ENCODE data around the gene PABPN1. TPM values are rescaled to one million over a fixed set of nuclear protein-coding genes. Genes with fewer than 3 reads are reported as not detected.
A peak's percentile ranks its signal among the peaks of the same experiment; 100 is the strongest.

The PABPN1 gene
- total RNA-seq, 1 donor from 2014 or later = 70.7 TPM

DNA sequence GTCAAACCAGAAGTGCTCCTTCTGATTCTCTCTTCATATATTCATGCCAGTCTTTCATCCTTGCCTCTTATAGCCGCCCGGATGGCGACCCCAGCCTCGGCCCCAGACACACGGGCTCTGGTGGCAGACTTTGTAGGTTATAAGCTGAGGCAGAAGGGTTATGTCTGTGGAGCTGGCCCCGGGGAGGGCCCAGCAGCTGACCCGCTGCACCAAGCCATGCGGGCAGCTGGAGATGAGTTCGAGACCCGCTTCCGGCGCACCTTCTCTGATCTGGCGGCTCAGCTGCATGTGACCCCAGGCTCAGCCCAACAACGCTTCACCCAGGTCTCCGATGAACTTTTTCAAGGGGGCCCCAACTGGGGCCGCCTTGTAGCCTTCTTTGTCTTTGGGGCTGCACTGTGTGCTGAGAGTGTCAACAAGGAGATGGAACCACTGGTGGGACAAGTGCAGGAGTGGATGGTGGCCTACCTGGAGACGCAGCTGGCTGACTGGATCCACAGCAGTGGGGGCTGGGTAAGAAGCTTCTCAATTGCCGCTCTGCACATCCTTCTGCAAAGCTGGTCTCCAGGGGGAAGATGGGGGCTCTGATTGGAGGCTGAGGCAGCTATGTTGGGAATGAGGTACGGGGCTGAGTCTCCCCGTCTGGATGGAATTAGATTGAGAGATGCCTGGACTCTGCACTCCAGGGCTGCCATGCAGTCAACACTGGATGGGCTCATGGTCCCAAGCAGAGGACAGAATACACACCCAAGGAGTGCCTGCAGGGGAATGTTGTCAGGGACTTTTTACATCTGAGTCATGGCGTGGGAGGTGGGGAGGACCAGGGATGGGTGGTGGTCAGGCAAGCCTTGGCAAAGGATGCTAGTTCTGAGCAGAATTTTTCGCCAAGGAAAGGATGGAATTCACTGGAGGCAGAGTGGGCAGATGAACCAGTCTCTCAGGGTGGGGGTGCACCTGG lies 13.3 kb upstream of the PABPN1 start:
- TF ChIP-seq, protein P1, sequence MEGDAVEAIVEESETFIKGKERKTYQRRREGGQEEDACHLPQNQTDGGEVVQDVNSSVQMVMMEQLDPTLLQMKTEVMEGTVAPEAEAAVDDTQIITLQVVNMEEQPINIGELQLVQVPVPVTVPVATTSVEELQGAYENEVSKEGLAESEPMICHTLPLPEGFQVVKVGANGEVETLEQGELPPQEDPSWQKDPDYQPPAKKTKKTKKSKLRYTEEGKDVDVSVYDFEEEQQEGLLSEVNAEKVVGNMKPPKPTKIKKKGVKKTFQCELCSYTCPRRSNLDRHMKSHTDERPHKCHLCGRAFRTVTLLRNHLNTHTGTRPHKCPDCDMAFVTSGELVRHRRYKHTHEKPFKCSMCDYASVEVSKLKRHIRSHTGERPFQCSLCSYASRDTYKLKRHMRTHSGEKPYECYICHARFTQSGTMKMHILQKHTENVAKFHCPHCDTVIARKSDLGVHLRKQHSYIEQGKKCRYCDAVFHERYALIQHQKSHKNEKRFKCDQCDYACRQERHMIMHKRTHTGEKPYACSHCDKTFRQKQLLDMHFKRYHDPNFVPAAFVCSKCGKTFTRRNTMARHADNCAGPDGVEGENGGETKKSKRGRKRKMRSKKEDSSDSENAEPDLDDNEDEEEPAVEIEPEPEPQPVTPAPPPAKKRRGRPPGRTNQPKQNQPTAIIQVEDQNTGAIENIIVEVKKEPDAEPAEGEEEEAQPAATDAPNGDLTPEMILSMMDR (IDR thresholded peaks at IDR 0.05; ENCODE audit: insufficient read depth, low read length, poor library complexity, severe bottlenecking) = no peak
- DNase-seq (ENCODE audit: low read depth) = no peak

DNA sequence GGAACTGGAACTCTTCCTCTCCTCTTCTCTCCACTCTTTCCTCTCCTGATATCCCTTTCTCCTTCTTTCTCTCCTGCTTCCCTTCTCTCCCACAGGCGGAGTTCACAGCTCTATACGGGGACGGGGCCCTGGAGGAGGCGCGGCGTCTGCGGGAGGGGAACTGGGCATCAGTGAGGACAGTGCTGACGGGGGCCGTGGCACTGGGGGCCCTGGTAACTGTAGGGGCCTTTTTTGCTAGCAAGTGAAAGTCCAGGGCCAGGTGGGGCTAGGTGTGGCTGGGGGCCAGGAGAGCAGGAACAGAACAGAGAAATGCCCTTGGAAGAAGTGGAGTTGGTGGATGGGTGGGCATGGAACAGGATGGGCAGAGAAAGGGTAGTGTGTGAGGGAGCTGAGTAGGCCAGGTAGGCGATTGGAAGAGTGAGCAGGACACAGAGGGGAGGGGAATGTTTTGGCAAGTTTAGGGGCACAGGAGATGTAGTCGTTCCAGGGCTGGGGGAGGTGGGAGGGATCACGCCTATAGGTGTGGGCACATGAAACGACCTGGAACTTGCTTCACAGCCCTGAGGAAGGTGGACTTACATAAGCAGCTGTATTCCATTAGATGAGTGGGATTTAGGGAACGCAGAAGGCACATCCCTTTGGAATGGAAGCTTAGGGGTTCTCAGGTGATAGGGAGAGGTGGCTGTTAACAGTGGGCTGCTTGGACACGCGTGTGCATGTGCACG lies 12.4 kb upstream of the PABPN1 start:
- no peaks in the 10 kb centered on the region for H3K36me3 ChIP-seq (ENCODE audit: control insufficient read depth, insufficient read depth, low read length)
- TF ChIP-seq, protein P1 (IDR thresholded peaks at IDR 0.05; ENCODE audit: insufficient read depth, low read length, poor library complexity, severe bottlenecking) = no peak
- no peaks in the 10 kb centered on the region for H3K27me3 ChIP-seq (ENCODE audit: control insufficient read depth, insufficient read depth, low read length)
- H3K4me3 ChIP-seq (ENCODE audit: low read depth, low read length) = no peak overlapping the region
- no peak for DNase-seq (ENCODE audit: low read depth)

More for the DNA sequence above, 13.3 kb upstream of the PABPN1 start:
- Histone ChIP-seq H3K36me3 (ENCODE audit: control insufficient read depth, insufficient read depth, low read length) (no peaks in the 10 kb centered on the region), H3K4me3 (ENCODE audit: low read depth, low read length) (peak overlapping the region; percentile 80), H3K27me3 (ENCODE audit: control insufficient read depth, insufficient read depth, low read length) (no peaks in the 10 kb centered on the region)

DNA sequence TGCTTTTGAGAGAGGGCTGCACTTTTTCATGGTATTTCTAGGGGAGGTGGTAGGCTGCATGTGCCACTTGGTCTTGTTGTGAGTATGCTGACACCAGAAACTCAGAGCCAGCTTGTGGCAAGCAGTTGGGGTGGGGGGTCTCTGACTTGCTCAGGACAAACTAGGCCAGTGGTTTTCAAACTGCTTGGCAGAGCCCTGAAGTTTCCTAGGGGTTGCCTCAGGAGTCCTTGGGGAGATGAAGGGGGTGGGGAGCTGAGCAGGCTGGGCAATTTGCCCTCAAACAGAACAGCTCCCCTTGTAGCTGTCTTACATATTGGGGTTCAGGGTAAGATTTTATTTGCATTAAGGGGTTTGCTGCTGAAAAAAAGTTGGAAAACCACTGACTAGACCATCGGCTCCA lies 10.7 kb upstream of the PABPN1 start:
- TF ChIP-seq, protein P1 (IDR thresholded peaks at IDR 0.05; ENCODE audit: insufficient read depth, low read length, poor library complexity, severe bottlenecking) = no peak
- no peaks in the 10 kb centered on the region for H3K27me3 ChIP-seq (ENCODE audit: control insufficient read depth, insufficient read depth, low read length)
- DNase-seq (ENCODE audit: low read depth) = no peak
- H3K4me3 ChIP-seq (ENCODE audit: low read depth, low read length) = no peak overlapping the region
- no peaks in the 10 kb centered on the region for H3K36me3 ChIP-seq (ENCODE audit: control insufficient read depth, insufficient read depth, low read length)

DNA sequence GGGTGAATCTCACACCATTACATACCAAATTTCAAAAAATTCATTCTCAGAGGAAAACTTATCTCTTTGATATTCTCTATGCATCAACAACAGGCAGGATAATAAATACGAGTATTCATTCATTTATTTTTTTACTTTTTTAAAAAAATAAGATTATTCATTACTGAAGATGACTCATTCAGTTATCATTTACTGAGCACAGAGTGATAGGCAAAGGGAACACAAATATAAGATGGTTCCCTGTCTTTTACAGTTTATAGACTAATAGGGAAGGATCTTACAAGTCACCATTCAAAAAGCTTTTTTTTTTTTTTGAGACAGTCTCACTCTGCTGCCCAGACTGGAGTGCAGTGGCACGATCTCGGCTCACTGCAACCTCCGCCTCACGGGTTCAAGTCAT lies 5.0 kb upstream of the PABPN1 start:
- Histone ChIP-seq H3K36me3 (ENCODE audit: control insufficient read depth, insufficient read depth, low read length) (no peaks in the 10 kb centered on the region), H3K27me3 (ENCODE audit: control insufficient read depth, insufficient read depth, low read length) (no peaks in the 10 kb centered on the region)
- TF ChIP-seq, protein P1 (IDR thresholded peaks at IDR 0.05; ENCODE audit: insufficient read depth, low read length, poor library complexity, severe bottlenecking) = no peak

DNA sequence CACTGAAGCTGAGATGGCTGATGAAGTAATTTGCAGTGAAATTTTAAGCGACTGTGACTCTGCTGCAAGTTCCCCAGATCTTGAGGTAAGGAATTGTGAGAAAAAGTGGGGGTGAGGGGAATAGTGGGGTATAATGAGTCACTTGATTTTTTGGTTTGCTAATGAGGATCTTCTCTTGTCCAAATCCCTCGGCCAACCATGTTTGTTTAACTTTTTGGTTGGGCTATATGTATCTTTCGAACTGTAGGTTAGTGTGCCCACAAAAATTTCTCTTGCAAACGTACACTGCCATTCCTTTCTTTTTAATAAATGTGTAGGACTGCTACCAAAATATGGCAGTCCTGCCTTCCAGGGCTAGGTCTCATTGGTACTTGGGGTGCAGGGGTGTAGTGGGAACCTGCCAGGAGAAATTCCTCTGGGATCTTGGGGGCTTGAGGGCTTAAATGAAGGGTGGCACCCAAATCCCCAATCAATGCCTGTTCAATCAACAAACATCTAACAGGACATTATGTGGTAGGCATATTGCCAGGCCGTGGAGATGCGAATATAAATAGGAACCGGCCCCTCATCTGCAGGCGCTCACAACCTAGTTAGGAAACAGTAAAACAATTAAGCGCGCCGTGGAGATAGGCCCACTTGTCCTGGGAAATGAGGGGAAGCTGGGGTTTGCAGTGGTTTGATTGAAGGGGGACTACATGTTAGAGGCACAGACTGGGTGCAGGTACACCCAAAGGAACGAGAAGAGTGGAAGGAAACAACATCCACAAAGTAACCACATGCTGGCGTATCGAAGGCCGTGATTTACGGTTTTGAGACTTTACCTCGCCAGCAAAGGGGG lies 1.3 kb upstream of the PABPN1 start:
- Histone ChIP-seq H3K4me3 (ENCODE audit: low read depth, low read length) (no peak overlapping the region), H3K27me3 (ENCODE audit: control insufficient read depth, insufficient read depth, low read length) (no peaks in the 10 kb centered on the region), H3K36me3 (ENCODE audit: control insufficient read depth, insufficient read depth, low read length) (no peaks in the 10 kb centered on the region)
- no peak for DNase-seq (ENCODE audit: low read depth)
- TF ChIP-seq, protein P1 (IDR thresholded peaks at IDR 0.05; ENCODE audit: insufficient read depth, low read length, poor library complexity, severe bottlenecking) = no peak

More for the DNA sequence above, 5.0 kb upstream of the PABPN1 start:
- H3K4me3 ChIP-seq (ENCODE audit: low read depth, low read length) = no peak overlapping the region
- DNase-seq (ENCODE audit: low read depth) = no peak
